Cardiac septum (tissue), 1 donor: Measurements from ENCODE around the gene RITA1. TPM values are rescaled to one million over a fixed set of nuclear protein-coding genes. Genes with fewer than 3 reads are reported as not detected.
A peak's percentile ranks its signal among the peaks of the same experiment; 100 is the strongest.
"Not testable (repeated sequence)": the region's sequence is repeated elsewhere in the genome, so short reads cannot be mapped to it uniquely, and the experiment has no call there.

Experiments used
- DNase-seq: peaks from one replicate; pipeline ENCODE4 v3.0.0-alpha.2; 2020; ENCODE audit warnings: low spot score
- intact Hi-C: fragments of 100-400 bp; cut with DNase I; formaldehyde crosslinking; loops from one replicate; pipeline ENCODE4 v1.14.0; 2022
- total RNA-seq: library from RNA; stranded (reverse); fragmentation: NEBNext Ultra II Directional; extraction: Animal tissue kit (Norgen Biotek cat#: 25700); gene quantifications from one replicate; pipeline ENCODE4 v1.2.1, GENCODE V29; 2021
- donor health status: DM: no; HTN: no; CAD: no.

RITA1 gene
- total RNA-seq, 1 donor from 2014 or later, result 11.0 TPM

DNA sequence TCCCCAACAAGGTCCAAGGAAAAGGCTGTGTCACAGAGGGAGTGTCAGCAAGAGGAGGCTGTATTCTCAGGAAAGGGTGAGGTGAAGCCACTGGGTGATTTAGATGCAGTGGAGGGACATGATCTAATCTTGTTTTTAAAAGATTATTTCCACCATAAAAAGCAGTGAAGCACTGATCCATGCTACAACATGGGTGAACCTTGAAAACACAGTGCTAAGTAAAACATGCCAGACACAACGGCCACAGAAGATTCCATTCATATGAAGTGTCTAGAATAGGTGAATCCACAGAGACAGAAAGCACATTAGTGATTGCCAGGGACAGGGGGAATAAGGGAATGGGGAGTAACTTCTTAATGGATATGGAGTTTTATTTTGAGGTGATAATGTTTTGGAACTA, 12.8 kb downstream of the RITA1 start:
- no peak for DNase-seq
- intact Hi-C loops, result loop anchor here (5.0 kb wide), 2 partner anchors 74 to 224 kb away; partner anchors contain the start of gene SDSL

DNA sequence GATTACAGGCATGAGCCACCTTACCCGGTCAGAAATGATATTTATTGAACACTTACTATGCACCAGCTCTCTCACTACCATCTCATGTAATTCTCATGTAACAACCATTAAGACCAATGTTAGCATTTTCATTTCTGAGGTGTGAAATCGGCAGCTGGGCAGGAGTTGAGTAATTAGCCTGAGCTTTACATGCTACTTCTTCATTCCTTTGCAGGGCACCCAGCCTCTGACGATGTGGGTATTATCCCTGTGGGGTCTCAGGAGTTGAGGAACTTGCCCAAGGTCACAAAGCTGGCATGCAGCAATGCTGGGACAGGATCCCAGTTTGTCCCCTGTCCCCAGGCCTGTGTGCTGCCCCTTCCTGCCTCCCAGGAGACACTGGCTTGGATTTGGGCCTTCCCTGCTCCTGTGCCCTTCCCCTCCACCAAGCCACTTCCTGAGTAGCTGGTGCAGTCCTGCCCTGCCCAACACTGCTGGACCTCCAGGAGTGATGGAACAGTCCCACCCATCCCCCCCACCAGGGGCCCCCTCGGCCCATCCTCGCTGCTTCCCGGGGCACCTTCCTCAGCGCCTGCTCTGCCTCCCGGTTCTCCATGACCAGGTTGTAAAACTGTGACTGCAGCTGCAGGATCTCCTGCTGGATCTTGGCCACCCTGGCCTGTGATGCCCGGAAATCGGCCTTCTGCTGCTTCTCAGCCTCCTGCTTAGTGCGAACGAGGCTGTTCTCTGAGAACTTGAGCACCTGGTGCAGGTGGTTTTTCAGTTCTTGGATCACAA, 14.7 kb downstream of the RITA1 start:
- intact Hi-C loops, result no loop called here
- DNase-seq, result no peak

DNA sequence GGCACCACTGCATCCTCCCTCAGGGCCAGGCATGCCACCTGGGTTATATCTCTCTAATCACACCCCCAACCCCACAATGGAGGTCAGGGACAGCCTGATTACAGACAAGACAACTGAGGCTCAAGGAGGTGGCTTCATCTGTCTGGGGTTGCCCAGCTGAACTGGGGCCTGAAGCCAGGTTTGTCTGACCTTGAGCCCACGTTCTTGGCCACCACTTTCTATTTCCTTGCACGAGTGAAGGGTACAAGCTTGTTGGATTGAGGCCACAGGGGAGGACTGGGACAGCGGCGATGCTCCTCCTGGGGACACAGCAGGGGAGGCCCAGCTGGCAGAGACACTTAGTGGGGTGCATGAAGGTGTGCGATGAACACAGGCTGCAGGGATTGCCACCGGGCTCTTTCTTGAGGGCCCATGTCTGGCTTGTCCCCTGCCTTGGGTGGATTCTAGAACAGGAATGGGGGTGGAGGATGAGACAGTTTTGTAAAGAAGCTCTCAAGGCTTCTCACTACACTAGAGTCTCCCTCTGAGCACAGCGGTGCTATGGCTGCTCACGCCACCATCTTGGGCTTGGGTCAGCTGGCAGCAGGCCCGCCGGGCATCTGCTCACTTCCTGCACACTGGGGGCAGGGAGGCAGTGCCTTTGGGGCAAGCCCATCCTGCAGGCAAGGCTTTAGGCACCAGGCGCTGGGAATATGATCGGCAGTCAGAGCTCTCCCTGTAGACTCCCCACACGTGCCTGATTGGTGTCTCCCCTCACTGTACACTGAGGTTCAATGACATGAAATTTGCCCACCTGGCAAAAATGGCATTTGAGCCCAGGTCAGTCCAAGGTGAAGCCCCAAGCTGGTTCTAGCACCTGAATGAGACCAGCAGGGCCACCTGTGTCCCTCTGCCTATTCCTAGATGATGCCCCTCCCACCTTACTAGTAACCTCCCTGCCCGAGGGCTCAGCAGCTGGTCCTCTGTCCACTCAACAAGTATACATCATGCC, 16.0 kb downstream of the RITA1 start:
- DNase-seq, result no peak
- intact Hi-C loops, result no loop called here

DNA sequence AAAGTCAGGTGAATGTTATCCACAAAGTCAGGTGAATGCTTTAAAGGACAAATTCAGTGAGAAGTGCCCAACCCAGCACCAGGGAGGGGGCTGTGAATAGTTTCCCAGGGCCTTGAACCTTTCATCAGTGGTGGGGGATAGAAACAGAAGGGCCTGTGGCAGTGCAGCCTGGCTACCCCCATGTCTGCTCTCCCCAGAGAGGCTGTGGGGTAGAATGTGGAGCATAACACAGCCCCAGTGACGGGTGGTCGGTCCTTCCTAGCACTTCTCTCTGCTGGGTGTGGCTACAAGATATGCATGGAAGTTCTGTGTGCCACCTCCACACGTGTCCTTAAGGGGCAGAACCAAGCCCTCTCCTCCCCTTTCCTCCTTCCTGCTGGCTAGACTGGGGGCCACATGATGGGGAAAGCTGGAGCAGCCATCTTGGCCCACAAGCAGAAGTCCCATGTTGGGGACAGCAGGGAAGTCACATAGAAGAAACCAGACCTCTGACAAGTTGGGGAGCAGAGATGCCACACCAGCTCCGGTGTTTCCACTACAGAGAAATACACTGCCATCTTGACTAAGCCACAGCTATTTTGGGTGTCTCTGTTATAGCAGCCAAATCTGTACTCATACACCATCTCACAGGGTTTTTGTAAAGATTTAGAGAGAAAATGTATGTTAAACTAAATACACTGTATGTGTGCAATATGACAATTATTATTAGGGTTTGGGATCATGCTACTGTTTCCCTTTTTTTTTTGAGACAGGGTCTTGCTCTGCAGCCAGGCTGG, 17.0 kb downstream of the RITA1 start:
- DNase-seq, result no peak
- intact Hi-C loops, result no loop called here

DNA sequence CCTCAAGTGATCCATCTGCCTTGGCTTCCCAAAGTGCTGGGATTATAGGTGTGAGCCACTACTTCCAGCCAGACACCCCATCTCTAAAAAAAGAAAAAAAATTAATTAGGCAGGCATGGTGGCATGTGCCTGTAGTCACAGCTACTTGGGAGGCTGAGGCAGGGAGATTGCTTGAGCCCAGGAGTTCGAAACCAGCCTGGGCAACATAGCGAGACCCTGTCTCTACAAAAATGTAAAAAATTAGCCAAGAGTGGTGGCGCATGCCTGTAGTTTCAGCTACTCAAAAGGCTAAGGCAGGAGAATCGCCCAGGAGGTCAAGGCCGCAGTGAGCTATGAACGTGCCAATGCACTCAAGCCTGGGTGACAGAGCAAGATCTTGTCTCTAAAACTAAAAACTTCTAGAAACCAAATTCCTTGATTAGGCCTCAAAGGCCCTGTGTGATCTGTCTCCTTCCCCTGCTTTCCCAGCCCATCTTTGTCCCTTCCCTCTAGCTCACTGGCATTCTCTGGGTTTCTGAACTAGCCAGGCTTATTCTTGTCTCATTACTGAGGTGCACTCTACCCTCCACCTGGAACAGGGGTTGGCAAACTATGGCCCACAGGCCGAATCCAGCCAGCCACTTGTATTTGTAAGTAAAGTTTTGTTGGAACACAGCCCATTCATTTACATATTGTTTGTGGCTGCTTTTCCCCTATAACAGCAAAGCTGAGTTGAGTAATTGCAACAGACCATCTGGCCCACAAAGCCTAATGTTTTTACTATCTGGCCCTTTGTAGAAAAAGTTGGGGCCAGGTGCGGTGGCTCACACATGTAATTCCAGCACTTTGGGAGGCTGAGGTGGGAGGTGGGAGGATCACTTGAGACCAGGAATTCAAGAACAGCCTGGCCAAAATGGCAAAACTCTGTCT, 18.6 kb downstream of the RITA1 start:
- no peak for DNase-seq
- intact Hi-C loops, result no loop called here

DNA sequence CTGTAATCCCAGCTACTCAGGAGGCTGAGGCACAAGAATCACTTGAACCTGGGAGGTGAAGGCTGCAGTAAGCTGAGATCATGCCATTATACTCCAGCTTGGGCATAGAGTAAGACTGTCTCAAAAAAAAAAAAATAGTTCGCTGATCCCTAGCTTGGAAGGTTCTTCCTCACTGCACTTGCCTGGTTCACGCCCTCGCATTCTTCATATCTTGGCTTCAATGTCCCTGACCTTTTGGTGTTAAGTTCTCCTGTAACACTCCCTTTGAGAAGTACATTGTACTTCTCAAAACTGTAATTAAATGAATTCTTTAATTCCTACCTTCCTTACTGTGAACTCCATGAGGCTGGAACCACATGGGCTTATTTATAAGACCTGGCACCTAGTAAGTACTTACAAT, 19.3 kb downstream of the RITA1 start:
- intact Hi-C loops, result no loop called here
- DNase-seq, result no peak

DNA sequence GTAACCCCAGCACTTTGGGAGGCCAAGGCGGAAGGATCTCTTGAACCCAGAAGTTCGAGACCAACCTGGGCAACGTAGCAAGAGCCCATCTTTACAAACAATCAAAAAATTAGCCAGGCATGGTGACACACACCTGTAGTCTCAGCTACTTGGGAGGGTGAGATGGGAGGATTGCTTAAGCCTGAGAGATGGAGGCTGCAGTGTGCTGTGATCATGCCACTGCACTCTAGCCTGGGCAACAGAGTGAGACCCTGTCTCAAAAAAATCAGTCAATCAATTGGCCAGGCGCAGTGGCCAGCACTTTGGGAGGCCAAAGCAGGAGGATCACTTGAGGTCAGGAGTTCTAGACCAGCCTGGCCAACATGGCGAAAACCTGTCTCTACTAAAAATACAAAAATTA, 21.3 kb downstream of the RITA1 start:
- intact Hi-C loops, DNase-seq: not testable (repeated sequence)

DNA sequence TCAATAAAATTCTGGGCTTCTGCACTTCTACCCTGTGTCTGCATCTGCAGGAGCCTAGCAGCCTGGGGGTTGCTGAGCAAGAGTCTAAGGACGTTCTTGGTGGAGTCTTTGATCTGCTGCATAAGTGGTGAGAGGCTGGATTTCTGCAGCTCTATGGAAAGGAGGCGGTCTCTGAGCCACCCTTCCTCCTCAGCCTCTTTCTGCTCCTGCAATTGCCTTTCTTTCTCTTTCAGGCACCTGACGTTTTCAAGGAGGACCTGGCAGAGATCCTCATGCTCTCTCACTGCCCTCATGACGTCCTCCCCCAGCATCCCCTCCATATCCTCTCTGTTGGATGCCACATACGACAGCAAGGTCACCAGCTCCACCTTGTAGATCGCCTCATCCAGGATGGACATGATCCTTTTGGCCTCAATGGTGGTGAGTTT, 22.1 kb downstream of the RITA1 start:
- no peak for DNase-seq
- intact Hi-C loops, result no loop called here

DNA sequence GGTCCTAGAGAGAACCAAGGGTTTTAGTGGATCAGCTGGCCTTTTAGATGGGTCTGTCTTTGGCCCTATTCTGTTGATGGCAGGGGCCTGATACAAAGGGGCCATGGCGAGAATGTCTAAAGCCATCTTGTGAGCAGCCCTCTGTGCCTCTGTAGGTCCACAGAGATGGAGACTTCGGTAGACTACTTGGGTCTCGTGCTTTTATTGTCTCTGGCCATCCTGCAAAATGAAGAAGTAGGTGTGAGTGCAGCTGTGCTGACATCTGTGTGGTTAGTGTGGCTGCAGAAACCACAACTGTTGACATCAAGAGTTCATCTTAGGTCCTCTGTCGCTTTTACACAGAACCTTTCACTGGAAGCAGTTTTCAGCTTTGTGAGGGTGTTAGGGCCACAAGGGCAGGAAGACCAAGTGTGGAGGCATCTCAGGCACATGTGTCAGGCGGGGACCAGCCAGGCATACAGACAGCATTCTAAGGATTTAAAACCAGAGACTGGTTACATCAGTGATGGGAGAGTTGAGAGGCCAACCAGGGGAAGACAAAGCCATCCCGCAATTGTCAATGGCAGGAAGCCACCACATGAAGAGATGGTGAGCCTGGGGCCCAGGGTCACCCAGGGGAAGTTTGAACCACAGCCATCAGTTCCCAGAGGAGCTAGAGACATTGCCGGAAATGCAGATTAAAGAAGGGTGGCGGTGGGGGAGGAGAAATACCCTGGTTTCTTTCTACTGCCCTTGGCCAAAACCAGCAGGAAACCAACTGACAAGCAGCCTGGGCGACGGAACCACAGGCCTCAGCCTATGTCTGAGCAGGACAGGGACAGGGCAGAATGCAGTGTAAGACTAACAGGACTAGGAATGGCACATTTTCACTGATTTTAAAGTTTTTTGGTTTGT, 22.8 kb downstream of the RITA1 start:
- intact Hi-C loops, result no loop called here
- DNase-seq, result no peak

DNA sequence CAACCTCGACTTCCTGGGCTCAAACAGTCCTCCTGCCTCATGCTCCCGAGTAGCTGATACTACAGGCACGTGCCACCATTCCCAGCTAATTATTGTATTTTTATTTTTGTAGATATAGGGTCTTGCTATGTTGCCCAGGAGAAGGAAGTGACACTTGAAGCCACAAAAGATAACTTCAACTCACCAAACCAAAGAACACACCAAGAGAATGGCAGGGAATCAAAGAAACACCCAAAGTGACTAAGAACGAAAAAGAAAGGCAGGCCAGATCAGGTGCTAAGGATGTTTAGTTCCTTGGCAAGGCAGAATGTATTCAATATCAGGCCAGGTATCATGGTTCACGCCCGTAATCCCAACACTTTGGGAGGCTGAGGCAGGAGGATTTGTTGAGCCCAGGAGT, 25.6 kb downstream of the RITA1 start:
- intact Hi-C loops, result loop anchor here (5.0 kb wide), 1 partner anchor 136 kb away; no protein-coding TSS in a partner anchor
- no peak for DNase-seq

DNA sequence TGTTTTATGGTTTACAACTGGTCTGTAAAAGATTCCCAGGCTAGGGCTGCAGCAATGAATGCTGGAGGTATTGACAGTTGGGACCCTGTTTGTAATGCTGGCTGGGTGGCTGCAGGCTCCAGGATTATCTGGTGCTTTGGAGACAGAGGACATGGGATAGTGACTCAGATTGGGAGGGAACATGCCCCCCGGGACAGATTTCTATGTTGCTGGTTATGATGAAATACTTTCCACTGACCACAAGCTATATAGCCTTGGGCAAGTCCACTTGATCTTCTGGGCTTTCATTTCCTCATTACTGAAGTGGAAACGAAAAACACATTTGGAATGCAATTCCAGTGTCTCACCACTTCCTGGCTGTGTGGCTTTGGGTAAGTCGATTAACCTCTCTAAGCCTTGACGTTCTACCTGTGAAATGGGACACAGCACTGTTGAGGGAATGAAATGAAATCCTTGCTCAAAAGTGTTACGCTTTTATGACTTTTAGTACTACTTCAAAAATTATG, 29.4 kb downstream of the RITA1 start:
- intact Hi-C loops, result loop anchor here (5.0 kb wide), 1 partner anchor 132 kb away; no protein-coding TSS in a partner anchor
- no peak for DNase-seq

DNA sequence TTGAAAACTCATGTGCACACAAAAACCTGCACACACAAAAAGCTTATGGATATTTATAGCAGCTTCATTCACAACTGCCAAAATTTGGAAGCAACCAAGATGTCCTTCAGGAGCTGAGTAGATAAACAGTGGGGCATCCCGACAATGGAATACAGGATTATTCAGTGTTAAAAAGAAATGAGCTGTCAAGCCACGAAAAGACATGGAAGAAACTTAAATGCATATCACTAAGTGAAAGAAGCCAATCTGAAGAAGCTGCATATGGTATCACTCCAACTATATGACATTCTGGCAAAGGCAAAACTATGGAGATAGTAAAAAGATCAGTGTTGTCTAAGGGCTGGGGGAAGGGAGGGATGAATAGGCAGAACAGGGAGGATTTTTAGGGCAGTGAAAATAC, 30.5 kb downstream of the RITA1 start:
- DNase-seq, result no peak
- intact Hi-C loops, result no loop called here

DNA sequence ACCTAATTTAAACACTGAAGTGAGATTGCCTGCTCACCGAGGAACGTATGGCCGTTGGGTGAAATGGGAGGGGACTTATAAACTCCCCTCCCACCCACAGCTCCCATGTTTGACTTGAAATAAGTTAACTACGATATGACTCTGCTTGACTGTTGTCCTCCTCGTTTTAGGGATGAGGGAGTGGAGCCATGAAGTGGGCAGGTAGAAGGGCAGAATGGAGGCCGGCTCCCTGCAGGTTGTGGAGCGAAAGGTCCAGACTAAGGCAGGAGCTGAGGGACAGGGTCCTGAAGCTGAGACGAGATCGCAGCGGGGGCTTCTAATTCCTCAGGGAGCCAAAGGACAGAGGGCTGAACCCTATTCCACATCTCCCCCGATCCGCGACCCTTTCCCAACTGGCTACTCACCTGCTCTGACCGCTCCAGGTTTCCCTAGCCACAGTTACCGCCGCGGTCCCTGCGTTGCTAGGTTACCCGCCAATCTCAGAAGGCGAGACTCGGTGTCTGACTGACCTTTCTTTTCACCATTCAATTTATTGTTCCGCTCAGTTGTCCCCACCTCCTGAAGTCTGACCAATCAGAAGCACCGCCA, 35.2 kb downstream of the RITA1 start:
- intact Hi-C loops, result loop anchor here (5.0 kb wide), 1 partner anchor 37 kb away; no protein-coding TSS in a partner anchor
- DNase-seq, result no peak

DNA sequence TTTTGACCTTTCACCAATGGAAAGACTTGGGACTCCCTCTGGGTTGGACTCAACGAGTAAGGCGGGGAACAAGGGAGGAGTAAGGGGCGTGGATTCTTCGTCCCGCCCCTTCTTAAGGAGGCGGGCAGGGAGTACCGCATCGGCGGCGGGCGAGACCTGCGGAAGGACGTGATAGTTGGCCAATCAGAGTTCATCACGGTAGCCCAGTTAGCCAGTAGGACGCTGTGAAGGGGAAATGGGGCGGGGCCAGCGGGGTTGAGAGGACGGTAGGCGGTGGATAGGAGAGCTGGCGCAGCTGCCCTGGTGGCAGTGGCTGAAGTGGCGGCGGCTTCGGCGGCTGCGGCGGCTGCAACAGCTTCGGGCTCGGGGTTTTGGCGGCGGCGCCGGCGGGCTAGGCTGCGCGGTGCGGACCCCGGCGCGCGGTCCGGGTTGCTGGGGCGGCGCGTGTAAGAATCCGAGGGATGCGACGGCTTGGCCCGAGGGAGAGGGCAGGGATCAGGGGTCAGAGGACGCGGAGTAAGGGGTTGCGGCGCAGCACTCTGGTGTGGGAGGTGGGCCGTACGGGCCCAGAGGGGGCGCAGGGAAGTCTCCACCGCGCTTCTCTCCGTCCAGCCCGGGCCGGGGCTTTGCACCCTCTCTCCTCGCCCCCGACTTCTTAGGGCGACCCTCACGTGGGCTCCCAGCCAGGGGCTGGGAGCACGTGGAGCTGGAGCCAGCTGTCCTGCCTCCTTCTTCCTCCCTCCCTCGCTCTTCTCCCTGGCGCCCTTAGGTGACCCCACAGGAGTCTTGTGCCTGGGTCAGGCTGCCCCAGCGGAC, 35.9 kb downstream of the RITA1 start, which contains the start of gene TPCN1:
TSS of gene TPCN1 (plus strand) at position 284 of the 816 bp plus-strand sequence. CDS start 5,389 bp downstream, outside the sequence.
- intact Hi-C loops, result loop anchor here (5.0 kb wide), 1 partner anchor 36 kb away; no protein-coding TSS in a partner anchor
- DNase-seq, result peak; percentile 99

DNA sequence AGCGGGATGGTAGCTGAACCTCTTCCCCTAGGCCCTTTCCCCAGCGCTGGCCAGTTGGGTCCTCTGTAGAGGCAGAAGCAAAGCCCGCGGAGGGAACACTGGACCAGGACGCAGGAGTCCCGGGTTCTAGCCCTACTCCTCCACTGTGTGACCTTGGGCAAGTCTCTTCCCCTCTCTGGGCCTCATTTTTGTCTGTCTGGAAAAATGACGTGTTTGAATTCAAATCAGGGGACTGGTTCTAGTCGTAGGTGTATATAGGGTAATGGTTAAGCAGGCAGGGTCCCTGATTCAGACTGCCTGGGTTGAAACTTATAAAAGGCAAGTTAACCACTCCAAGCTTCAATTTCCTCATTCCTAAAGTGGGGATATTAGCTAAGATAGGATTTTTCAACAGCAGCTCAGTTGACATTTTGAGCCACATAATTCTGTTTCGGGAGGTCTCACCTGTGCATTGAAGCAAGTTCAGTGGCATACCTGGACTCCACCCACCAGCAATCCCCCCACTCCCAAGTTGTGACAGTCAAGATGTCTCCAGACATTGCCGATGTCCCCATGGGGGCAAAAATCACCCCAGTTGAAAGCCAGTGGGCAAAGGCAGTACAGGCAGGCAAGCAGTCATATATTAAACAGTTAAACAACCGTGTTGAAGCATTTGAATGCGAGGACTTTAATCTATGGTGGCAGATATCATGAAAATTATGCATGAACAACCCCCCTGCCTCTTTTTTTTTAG, 36.6 kb downstream of the RITA1 start:
- intact Hi-C loops, result loop anchor here (5.0 kb wide), 1 partner anchor 35 kb away; no protein-coding TSS in a partner anchor
- no peak for DNase-seq
